ENCODE measurements around the gene GFM2.
"Not testable (repeated sequence)": the region's sequence is repeated elsewhere in the genome, so short reads cannot be mapped to it uniquely, and the experiment has no call there.

GFM2 gene

GRCh38 chr5:74693191-74693590 is 73.7 kb downstream of the GFM2 start:
- no peak for DNase-seq (ENCODE audit: low read depth in 2 of 2)

GRCh38 chr5:74686962-74687751 is 79.8 kb downstream of the GFM2 start:
- no peak for DNase-seq (ENCODE audit: low read depth in 2 of 2)

GRCh38 chr5:74685979-74686631 is 80.8 kb downstream of the GFM2 start:
- no peak for DNase-seq (ENCODE audit: low read depth in 2 of 2)

- peak; percentile 80 to 86 for DNase-seq (ENCODE audit: low read depth in 2 of 2)
Observed at GRCh38 chr5:74684900-74685851, 81.7 kb downstream of the GFM2 start, which contains the start of gene HEXB. HEXB (plus strand) TSS chr5:74685233; CDS start chr5:74685261, 28 bp downstream.

- no peak for DNase-seq (ENCODE audit: low read depth in 2 of 2)
Observed at GRCh38 chr5:74679966-74680365, 87.0 kb downstream of the GFM2 start.

GRCh38 chr5:74679300-74679699 is 87.6 kb downstream of the GFM2 start:
- DNase-seq (ENCODE audit: low read depth in 2 of 2) = not testable (repeated sequence)

GRCh38 chr5:74678123-74678522 is 88.8 kb downstream of the GFM2 start:
- not testable (repeated sequence) for DNase-seq (ENCODE audit: low read depth in 2 of 2)

GRCh38 chr5:74676466-74676865 is 90.5 kb downstream of the GFM2 start:
- not testable (repeated sequence) for DNase-seq (ENCODE audit: low read depth in 2 of 2)

- DNase-seq (ENCODE audit: low read depth in 2 of 2) = no peak
Observed at GRCh38 chr5:74673011-74673790, 93.7 kb downstream of the GFM2 start.

GRCh38 chr5:74672215-74672877 is 94.6 kb downstream of the GFM2 start:
- no peak for DNase-seq (ENCODE audit: low read depth in 2 of 2)

All from stimulated activated CD4-positive, alpha-beta T cell treated with anti-CD3 and anti-CD28 coated beads, Interleukin-15, amount 100 ng/mL, for 48 hours (primary cell).